Skeletal muscle cell (primary cell): ENCODE measurements around the gene S100PBP.

Experiments used
- DNase-seq: peaks from one replicate; pipeline ENCODE4 v3.0.0-alpha.2; 2010; ENCODE audit warnings: low read depth
- H3K4me3 ChIP-seq: 2 replicates; pipeline ENCODE4 v1.5.1; 2011; ENCODE audit warnings: low read depth, mild to moderate bottlenecking, control low read depth, low read length, moderate library complexity

Gene S100PBP

GRCh38 chr1:32865639-32866405 lies 48.4 kb downstream of the S100PBP start:
- no peak for DNase-seq

GRCh38 chr1:32867151-32867550 lies 49.7 kb downstream of the S100PBP start:
- no peak for DNase-seq
- no peak overlapping the region for H3K4me3 ChIP-seq

More at GRCh38 chr1:32865639-32866405, 48.4 kb downstream of the S100PBP start:
- H3K4me3 ChIP-seq = no peak overlapping the region

- no peak for DNase-seq
- no peak overlapping the region for H3K4me3 ChIP-seq
Observed at GRCh38 chr1:32867671-32868070, 50.2 kb downstream of the S100PBP start.

GRCh38 chr1:32868085-32868484 lies 50.6 kb downstream of the S100PBP start:
- H3K4me3 ChIP-seq = no peak overlapping the region
- DNase-seq = no peak

- H3K4me3 ChIP-seq = no peak overlapping the region
- DNase-seq = no peak
Observed at GRCh38 chr1:32868806-32869455, 51.5 kb downstream of the S100PBP start.

GRCh38 chr1:32869923-32870614 lies 52.6 kb downstream of the S100PBP start:
- peak overlapping the region; percentile 42 for H3K4me3 ChIP-seq
- DNase-seq = no peak

- peak within 1 kb of the TSS; percentile 52 for H3K4me3 ChIP-seq
- no peak for DNase-seq
Observed at GRCh38 chr1:32870615-32871363, 53.3 kb downstream of the S100PBP start, which contains the start of gene FNDC5. Gene FNDC5 (minus strand): TSS chr1:32870912.

GRCh38 chr1:32871364-32872191 lies 54.1 kb downstream of the S100PBP start:
- H3K4me3 ChIP-seq = peak overlapping the region; percentile 52
- no peak for DNase-seq

- H3K4me3 ChIP-seq = peak overlapping the region; percentile 52
- DNase-seq = no peak
Observed at GRCh38 chr1:32872192-32872460, 54.7 kb downstream of the S100PBP start.

GRCh38 chr1:32873484-32873883 lies 56.0 kb downstream of the S100PBP start:
- no peak overlapping the region for H3K4me3 ChIP-seq
- DNase-seq = no peak

GRCh38 chr1:32874860-32875752 lies 57.7 kb downstream of the S100PBP start:
- no peak for DNase-seq
- H3K4me3 ChIP-seq = no peak overlapping the region

GRCh38 chr1:32876341-32877210 lies 59.1 kb downstream of the S100PBP start:
- no peak overlapping the region for H3K4me3 ChIP-seq
- no peak for DNase-seq

- DNase-seq = no peak
- no peak overlapping the region for H3K4me3 ChIP-seq
Observed at GRCh38 chr1:32877211-32878110, 60.0 kb downstream of the S100PBP start.

- no peak for DNase-seq
- no peak overlapping the region for H3K4me3 ChIP-seq
Observed at GRCh38 chr1:32878183-32878582, 60.7 kb downstream of the S100PBP start.

- DNase-seq = no peak
- no peak overlapping the region for H3K4me3 ChIP-seq
Observed at GRCh38 chr1:32878637-32879041, 61.2 kb downstream of the S100PBP start.

GRCh38 chr1:32881291-32881690 lies 63.8 kb downstream of the S100PBP start:
- no peak overlapping the region for H3K4me3 ChIP-seq
- DNase-seq = no peak
